ENCODE data around the gene IGFBP4. TPM values are rescaled to one million over a fixed set of nuclear protein-coding genes. Genes with fewer than 3 reads are reported as not detected.

IGFBP4 gene
- total and polyA plus RNA-seq, 2 of the 4 experiments (the other 2 are of a cell fraction) = 308 to 1,187 TPM

GRCh38 chr17:40502716-40503115, 59.5 kb downstream of the IGFBP4 start:
- no peak overlapping the region for H3K18ac ChIP-seq (ENCODE audit: low read depth, low read length)
- H3K14ac ChIP-seq (replicated peaks; ENCODE audit: low read depth, low read length) = no peak overlapping the region
- DNase-seq (no peak), ATAC-seq (ENCODE audit: low read depth) (no peak)
- POLR2A ChIA-PET (ENCODE audit: unreplicated experiment) = no interaction called here
- no peak overlapping the region for H2BK15ac ChIP-seq (ENCODE audit: low read depth, low read length)
- H2BK120ac ChIP-seq (ENCODE audit: low read depth, low read length) = no peak overlapping the region
- H3K4me1 ChIP-seq (ENCODE audit: control insufficient read depth, insufficient read depth, low read length) = peaks cover 19% of the 10 kb centered on the region
- no peaks in the 10 kb centered on the region for H3K36me3 ChIP-seq (ENCODE audit: control insufficient read depth, insufficient read depth, low read length)
- no peak overlapping the region for H2BK5ac ChIP-seq (ENCODE audit: low read depth, low read length, poor library complexity, severe bottlenecking)
- no peaks in the 10 kb centered on the region for H4K20me1 ChIP-seq (ENCODE audit: insufficient read depth, low read length)
- H4K5ac ChIP-seq (ENCODE audit: low read depth, low read length) = no peak overlapping the region
- dilution Hi-C loops (cut with HindIII; ENCODE audit: low sequenced_read_pairs, unreplicated experiment) (no loop called here), intact Hi-C loops (cut with micrococcal nuclease) (no loop called here), in situ Hi-C loops (cut with MboI; ENCODE audit: low sequenced_read_pairs) (no loop called here)
- no peak overlapping the region for H3K9ac ChIP-seq (ENCODE audit: low read depth, low read length)
- no peak overlapping the region for H2AK9ac ChIP-seq (replicated peaks; ENCODE audit: low read depth, low read length, poor library complexity)
- no peak overlapping the region for H4K8ac ChIP-seq (ENCODE audit: low read depth in 2 of 2, low read length in 2 of 2)
- peaks cover 0 to 6% of the 10 kb centered on the region in 2 experiments; a peak in 1 of 4 replicates for H3K79me1 ChIP-seq (ENCODE audit: low read depth in 1 of 2, low read length in 2 of 2)
- H3K4me3 ChIP-seq (ENCODE audit: insufficient read depth, low read depth, low read length) = no peak overlapping the region
- H4K91ac ChIP-seq (ENCODE audit: insufficient read depth, low read depth, low read length) = no peak overlapping the region
- BruUV-seq (replicated peaks) = no TSS peak
- H3K27me3 ChIP-seq (ENCODE audit: control insufficient read depth, insufficient read depth, low read length) = no peaks in the 10 kb centered on the region
- no peak overlapping the region for H2AFZ ChIP-seq (replicated peaks; ENCODE audit: low read length, poor library complexity)
- no peak overlapping the region for H3K4ac ChIP-seq (ENCODE audit: low read depth, low read length)
- H3K23ac ChIP-seq (ENCODE audit: low read depth, low read length) = no peak overlapping the region
- no peak overlapping the region for H3K4me2 ChIP-seq (ENCODE audit: low read depth, low read length)
- H3K9me1 ChIP-seq (ENCODE audit: insufficient read depth, low read length) = peaks cover 10% of the 10 kb centered on the region
- H3K9me3 ChIP-seq (ENCODE audit: control insufficient read depth, insufficient read depth, low read length) = no peaks in the 10 kb centered on the region; the same call in 1 of the 2 replicates
- TF ChIP-seq CHD1 (IDR thresholded peaks at IDR 0.05; ENCODE audit: low read depth, low read length) = no peak
- TF ChIP-seq, protein P1, sequence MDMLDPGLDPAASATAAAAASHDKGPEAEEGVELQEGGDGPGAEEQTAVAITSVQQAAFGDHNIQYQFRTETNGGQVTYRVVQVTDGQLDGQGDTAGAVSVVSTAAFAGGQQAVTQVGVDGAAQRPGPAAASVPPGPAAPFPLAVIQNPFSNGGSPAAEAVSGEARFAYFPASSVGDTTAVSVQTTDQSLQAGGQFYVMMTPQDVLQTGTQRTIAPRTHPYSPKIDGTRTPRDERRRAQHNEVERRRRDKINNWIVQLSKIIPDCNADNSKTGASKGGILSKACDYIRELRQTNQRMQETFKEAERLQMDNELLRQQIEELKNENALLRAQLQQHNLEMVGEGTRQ (IDR thresholded peaks at IDR 0.05; ENCODE audit: low read depth, low read length) = no peak
- no peak for TF ChIP-seq MXI1 (IDR thresholded peaks at IDR 0.05; ENCODE audit: borderline replicate concordance, low read depth, low read length)
- TF ChIP-seq CTCF (conservative IDR thresholded peaks at IDR 0.05; ENCODE audit: low read depth, low read length) = no peak
- TF ChIP-seq MAZ (IDR thresholded peaks at IDR 0.05; ENCODE audit: borderline replicate concordance, low read depth, low read length) = no peak
- no peak for TF ChIP-seq POLR2A (IDR thresholded peaks at IDR 0.05; ENCODE audit: low read depth, low read length)
- TF ChIP-seq RFX5 (IDR thresholded peaks at IDR 0.05; ENCODE audit: low read depth, low read length) = no peak
- no peak for TF ChIP-seq CEBPB (IDR thresholded peaks at IDR 0.05; ENCODE audit: low read depth, low read length)
- no peak for TF ChIP-seq FOS (IDR thresholded peaks at IDR 0.05; ENCODE audit: low read depth, low read length)
- no peak for TF ChIP-seq NFE2L2 (IDR thresholded peaks at IDR 0.05; ENCODE audit: low read depth, low read length)
- TF ChIP-seq MAFK (IDR thresholded peaks at IDR 0.05; ENCODE audit: low read depth, low read length) = no peak
- no peak for TF ChIP-seq RCOR1 (IDR thresholded peaks at IDR 0.05; ENCODE audit: insufficient replicate concordance, low read length)
- TF ChIP-seq SMC3 (IDR thresholded peaks at IDR 0.05; ENCODE audit: low read depth, low read length) = no peak
- H3K56ac ChIP-seq (ENCODE audit: extremely low read depth, insufficient read depth, low read length) = no peak overlapping the region
- H3K27ac ChIP-seq (ENCODE audit: insufficient read depth, low read length) = no peak overlapping the region
- H2AK5ac ChIP-seq (ENCODE audit: low read depth, low read length) = no peak overlapping the region
- WGBS, 2 experiments (ENCODE audit: extremely low coverage in 2 of 2, insufficient read length in 1 of 2) = 100% methylated on average over 3 of the region's 5 CpGs; no CpG with 5 or more reads in 1 of the 2 experiments
- CTCF ChIA-PET = no interaction called here
- H2BK20ac ChIP-seq (ENCODE audit: low read depth, low read length) = no peak overlapping the region
